ENCODE measurements around the gene NT5C3B.
"Not testable (repeated sequence)": the region's sequence is repeated elsewhere in the genome, so short reads cannot be mapped to it uniquely, and the experiment has no call there.

NT5C3B gene

DNA sequence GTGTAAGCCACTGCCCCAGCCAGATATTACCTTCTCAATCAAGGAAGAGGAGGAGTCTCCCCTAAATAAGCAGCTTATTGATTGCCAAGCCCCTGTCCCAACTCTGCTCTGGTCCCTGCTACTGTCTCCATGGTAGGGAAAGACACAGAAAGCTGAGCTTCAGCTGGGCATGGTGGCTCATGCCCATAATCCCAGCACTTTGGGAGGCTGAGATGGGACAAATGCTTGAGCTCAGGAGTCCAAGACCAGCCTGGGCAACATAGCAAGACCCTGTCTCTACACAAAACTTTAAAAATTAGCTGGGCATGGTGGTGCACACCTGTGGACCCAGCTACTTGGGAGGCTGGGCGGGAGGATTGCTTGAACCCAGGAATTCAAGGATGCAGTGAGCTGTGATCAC is 56.1 kb downstream of the NT5C3B start:
- DNase-seq = no peak

DNA sequence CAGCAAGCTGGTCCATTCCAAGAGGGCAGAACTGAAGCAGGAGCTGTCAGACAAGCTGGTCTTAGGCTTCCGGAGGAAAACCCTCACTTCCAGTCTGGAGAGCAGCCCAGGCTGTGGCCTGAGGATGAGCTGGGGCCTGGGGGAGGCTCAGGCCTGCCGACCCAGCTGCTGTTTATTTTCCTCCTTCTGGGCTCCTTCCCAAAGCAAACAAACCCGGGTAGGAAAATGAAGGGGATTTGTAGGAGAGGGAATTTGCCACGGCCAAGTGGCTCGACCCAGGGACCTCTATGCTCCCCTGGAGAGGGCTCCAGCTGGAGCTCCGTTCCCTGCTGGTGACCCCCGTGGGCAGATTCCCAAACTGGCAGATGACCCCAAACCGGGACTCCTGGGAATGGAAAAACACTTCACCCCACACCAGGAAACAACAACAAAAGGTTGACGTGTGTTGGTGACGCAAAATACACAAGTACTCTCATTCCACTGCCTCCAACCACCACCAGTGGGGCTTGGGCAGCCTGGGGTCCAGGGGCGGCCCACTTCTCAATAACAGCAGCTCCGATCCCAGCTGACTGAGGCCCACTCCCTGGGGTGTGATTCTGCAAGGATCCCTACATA is 58.4 kb downstream of the NT5C3B start:
- DNase-seq = no peak

DNA sequence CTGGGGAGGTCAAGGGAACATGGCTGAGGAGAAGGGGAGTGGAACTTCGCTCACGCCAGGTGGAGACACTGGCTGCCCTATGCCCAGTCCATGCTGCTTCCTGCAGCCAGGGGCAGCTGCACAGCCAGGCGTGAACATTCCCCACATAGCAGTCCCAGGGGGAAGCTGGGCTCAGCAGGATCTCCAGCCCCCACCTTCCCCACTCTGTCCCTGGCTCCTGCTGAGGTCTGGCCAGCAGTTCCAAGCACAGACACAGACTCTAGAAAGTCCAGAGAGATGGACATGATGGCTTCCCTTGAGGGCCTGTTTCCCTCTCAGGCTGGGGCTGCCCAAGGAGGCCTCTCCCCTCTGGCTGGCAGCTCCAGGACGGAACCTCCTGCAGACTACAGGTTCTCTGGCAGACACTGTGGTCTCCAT is 58.9 kb downstream of the NT5C3B start:
- DNase-seq = no peak

DNA sequence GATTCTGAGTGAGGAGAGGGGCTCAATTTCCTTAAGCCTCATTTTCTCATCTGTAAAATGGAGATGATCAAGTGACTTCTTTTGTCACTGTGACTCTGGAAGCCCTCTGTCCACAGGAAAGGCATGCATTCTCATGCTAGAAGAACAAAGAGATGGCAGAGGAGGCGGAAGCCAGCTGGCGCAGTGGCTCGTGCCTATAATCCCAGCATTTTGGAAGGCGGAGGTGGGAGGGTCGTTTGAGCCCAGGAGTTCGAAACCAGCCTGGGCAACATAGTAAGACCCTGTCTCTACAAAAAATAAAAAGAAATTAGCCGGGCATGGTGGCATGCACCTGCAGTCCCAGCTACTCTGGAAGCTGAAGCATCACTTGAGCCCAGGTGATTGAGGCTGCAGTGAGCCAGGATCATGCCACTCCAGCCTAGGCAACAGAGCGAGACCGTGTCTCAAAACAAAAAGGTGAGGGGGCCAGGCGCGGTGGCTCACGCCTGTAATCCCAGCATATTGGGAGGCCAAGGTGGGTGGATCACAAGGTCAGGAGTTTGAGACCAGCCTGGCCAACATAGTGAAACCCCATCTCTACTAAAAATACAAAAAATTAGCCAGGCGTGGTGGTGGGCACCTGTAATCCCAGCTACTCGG is 59.7 kb downstream of the NT5C3B start:
- not testable (repeated sequence) for DNase-seq

DNA sequence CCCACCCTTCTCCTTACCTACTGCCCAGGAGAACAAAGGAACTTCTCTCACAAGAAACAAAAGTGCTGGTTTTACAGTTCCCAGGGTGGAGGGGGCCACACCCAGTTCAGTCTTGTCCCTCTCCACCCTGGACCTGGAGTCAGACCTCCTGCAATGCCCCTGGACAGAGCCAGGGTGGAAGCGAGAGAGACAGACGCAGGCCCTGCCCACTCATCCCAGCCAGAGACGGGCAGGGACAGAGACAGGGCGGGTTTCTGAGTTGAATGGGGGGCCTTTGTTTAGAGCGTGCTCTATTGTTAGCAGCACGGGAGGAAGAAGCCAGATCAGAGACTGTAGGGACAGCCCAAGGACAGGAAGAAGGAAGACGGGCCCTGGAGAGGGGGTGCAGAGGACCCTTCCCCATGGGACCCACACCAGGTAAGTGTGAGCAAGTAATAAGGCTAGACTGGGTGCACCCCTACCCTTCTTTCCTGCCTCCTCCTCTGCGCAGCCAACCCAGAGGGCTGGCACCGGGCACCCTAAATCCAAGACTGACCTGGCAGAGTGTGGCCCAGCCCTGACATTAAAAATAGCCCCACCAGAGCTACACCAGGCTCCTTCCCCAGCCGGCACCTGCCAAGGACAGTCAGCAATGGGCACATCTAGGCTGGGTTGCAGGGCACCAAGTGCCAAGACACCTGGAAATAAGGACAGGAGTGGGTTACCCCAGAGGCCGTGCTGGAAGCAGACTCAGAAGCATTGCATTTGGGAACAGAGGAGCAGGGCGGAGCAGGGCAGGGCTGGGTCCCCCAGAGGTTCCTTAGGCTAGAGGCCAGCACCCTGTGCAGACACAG is 60.4 kb downstream of the NT5C3B start:
- no peak for DNase-seq
